GM12873 (cell line): ENCODE data around the gene TAS2R16.

Experiments
- TF ChIP-seq, protein P1 (sequence below): IDR thresholded peaks from 2 replicates; pipeline ENCODE4 v1.5.1; 2012; ENCODE audit warnings: low read depth, mild to moderate bottlenecking, moderate library complexity, low read length, control low read depth; ENCODE audit not compliant: insufficient read depth; ENCODE audit errors: missing control alignments

The TAS2R16 gene

DNA sequence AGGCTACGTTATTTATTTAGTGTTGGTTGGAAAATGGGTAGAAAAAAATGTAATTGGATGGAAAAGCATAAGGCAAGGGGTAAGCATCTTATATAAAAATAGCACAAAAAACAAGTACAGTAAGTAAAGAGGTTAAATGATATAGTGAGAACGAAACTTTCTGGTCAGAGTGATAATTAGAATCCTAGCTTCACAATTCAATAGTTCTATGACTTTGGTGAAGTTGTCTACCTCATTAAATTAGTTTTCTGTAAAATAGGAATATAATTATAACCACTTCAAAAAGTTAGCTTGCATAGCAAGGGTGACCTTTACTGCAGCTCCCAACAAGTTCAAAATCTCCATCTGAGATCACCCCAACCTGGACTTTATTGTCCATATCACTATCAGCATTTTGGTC is 30.8 kb upstream of the TAS2R16 start:
- TF ChIP-seq, protein P1, sequence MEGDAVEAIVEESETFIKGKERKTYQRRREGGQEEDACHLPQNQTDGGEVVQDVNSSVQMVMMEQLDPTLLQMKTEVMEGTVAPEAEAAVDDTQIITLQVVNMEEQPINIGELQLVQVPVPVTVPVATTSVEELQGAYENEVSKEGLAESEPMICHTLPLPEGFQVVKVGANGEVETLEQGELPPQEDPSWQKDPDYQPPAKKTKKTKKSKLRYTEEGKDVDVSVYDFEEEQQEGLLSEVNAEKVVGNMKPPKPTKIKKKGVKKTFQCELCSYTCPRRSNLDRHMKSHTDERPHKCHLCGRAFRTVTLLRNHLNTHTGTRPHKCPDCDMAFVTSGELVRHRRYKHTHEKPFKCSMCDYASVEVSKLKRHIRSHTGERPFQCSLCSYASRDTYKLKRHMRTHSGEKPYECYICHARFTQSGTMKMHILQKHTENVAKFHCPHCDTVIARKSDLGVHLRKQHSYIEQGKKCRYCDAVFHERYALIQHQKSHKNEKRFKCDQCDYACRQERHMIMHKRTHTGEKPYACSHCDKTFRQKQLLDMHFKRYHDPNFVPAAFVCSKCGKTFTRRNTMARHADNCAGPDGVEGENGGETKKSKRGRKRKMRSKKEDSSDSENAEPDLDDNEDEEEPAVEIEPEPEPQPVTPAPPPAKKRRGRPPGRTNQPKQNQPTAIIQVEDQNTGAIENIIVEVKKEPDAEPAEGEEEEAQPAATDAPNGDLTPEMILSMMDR = no peak

- TF ChIP-seq, protein P1 = no peak
Observed at GRCh38 chr7:123024989-123025758, 29.7 kb upstream of the TAS2R16 start.

DNA sequence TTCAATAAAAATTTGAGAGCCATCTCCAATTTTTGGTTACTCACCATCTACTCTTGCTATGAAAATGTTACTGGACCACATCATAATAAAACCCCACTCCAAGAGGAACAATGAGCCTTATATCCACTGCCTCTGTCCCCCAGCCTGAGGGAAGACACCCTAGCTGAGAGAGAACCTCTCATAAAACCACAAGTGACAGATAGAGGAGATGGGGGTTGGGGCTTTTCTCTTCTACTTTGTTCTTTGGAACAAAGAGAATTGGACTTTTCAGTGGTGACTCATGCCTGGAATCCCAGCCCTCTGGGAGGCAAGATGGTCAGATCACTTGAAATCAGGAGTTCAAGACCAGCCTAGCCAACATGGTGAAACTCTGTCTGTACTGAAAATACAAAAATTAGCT is 27.6 kb upstream of the TAS2R16 start:
- TF ChIP-seq, protein P1 = no peak

DNA sequence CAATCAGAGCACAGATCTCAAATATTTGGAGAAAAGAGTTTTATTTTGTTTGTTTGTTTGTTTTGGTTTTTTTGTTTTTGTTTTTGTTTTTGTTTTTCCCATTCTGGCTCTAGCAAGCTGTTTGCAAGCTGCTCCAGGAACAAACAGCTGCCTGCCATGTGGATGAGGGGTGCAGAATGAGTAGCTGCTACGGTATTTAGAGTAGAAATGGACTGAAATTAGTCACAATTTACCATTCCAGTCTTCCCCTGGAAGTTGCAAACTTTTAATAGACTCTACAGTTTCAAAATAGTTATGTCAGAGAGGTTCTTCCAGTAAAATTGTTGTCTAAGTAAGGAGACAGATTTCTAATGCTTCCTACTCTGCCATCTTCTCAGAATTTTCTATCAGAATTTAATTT is 27.1 kb upstream of the TAS2R16 start:
- TF ChIP-seq, protein P1 = no peak

GRCh38 chr7:123012435-123012834 is 16.9 kb upstream of the TAS2R16 start:
- TF ChIP-seq, protein P1 = no peak

DNA sequence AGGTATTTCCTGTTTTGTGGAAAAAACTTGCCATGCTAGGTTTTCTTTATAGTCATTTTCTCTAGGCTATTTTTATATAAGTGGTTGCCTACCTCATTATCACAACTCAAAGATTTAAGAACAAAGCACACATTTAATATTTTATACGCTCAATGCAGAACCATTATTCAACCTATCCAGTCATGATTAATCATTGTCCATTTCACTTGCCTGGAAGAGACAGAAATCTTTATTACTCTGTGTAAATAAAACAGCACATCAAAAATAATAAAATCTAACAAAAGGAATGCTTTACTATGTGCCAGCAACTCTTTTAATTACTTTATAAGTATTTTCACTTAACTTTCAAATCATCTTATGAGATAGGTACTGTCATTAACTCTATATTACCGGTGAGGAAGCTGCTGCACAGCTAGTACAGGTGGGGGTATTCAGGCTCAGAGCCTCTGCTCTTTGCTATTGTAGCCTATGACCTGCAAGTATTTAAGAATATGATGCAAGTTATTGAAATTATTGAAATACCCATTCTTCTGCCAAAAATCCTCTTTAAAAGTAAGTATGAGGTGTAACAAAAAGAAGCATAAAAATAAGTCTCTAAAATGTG is 16.4 kb upstream of the TAS2R16 start:
- TF ChIP-seq, protein P1 = no peak

DNA sequence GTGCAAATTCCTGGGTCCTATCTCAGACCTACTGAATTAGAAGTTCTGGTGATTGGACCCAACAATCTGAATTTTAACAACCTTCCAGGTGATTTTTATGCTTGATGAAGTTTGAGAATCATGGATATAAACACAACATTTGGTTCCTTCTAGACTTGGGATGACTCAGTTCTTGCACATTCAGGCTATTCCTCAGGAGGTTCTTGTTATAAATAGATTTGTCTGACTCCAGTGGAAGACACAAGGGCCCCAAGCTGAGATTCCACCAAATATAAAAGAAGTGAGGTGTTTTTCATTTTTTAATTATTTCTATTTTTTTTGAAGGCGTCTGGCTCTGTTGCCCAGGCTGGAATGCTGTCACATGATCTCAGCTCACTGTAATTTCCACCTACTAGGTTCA is 9.4 kb upstream of the TAS2R16 start:
- TF ChIP-seq, protein P1 = no peak
